COR-L47 (cell line): Measurements from ENCODE around the gene CYP27C1.

ENCODE experiments used
- DNase-seq: peaks from one replicate; lab custom pipeline; 2025; lab: John Stamatoyannopoulos, UW

Gene CYP27C1

DNA sequence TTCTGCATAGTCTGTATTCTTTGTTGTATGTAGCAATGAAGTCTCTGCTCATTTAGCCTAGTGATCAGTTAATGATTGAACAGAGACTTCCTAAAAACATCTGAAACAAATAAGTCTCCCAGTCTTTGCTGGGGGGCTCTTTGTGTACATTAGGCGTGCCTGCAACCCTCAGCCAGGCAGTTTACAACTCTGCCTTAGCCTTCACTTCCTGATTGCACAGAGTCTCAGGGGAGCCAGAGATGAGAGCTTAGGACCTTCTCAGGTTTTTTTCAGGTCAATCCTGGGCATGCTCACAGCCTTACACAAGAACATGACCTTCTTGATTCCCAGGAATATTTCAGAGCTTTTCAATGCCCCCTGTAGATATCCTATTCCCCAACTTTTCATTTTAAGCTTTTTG, 69.1 kb downstream of the CYP27C1 start:
- no peak for DNase-seq

DNA sequence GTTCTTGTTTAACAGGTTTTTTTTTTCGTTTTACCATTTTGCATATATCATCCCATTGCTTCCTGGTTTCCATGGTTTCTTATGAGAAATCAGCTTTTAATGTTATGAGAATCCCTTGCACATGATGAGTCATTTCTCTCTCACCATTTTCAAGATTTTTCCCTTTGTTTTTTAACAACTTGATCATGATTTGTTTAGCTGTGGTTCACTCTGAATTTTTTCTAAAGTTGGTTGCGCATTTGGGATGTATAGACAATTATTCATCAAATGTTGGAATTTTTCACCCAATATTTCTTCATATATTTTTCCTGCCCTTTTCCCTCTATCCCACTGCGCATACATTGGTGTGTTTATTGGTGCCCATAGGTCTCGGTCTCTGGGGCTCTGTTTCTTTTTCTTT, 70.7 kb downstream of the CYP27C1 start:
- no peak for DNase-seq

GRCh38 chr2:127146820-127147502, 73.1 kb downstream of the CYP27C1 start:
- DNase-seq = no peak

DNA sequence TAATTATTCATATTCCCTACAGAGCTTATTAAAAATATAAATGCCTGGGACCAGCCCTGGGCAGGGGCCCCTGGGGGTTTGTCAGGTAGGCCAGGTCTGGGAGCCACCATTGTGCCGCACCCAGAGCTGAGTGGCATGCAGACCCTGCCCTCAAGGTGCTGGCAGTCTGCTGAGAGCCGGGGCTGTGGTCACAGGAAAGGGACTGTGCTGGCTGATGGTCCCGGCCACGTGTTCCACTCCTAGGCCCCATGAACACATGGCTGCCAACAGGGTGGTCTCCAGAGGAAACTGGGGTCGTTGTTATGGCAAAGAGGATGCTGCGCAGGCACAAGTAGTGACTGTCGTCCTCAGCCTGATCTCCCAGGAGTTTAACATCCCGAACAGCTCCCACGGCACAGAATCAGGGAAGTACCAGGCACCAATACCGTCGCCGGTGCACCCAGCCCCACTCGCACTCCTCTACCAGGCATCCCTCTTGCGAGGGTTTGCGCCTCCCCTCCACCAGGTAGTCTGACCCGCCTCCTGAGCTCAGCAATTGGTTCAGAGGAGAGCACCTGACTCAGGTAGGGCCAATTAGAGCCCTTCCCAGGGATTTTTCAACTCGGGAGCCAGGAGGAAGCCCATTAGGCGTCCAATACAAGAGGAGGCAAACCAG, 73.9 kb downstream of the CYP27C1 start:
- no peak for DNase-seq

- DNase-seq = no peak
Measured at GRCh38 chr2:127145280-127145895, 74.7 kb downstream of the CYP27C1 start.

GRCh38 chr2:127143841-127144782, 76.0 kb downstream of the CYP27C1 start:
- DNase-seq = no peak

DNA sequence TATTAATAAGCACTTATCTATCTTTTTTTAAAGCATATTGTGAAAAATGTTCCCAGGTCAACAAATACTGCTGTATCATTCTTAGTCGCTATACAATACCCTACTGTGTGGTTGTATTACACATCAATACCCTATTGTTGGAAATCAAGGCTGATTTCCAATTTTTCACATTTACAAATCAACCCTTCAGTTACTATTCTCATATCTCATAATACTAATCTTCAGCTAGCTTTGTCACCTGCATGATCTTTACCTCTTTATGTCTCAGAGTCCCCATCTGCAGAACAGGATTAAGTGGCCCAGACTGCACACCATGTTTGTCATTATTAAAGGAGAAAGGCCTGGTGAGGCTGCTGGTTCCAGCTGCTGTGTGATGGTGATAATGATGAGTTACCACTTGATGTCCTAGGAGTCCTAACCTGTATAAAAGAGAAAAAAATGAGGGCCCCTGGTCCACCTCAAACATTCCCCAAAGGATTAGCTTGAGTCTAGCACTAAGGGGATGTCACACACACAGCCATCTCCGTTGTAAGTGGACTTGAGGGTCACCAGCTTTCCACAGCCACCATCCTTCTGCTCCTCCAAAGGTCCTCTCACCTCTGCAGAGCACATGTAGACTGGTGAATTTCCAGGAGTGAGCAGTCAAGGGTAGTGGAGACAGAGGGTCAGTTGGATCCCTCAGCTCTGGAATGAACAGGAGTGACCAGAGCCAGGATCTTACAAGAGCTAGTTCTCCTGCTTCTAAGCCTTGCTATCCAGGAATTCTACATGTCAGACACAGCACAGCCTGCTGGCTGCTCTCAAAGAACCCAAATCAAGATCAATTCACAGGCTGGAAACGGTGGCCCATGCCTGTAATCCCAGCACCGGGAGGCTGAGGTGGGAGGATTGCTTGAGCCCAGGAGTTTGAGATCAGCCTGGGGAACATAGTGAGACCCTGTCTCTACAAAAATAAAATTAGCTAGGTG, 77.2 kb downstream of the CYP27C1 start:
- no peak for DNase-seq

DNA sequence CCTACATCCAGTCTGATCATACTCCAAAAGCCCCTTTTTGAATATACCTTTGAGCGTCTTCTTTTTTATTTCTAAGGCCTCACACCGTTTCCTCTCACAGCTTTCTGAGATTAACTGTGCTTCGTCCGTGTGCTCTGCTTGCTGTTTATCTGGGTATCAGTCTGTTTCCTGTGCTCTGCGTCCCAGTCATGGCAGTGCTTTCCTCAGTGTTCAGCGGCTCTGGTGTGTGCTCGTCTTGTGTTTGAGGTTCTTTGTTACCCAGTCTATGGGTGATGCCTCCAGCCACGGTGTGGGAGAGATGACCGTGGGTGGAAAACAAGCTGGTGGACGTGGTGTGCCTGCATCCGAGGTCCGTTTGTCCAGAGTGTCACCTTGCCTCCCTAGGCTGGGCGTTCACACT, 79.6 kb downstream of the CYP27C1 start:
- DNase-seq = no peak

DNA sequence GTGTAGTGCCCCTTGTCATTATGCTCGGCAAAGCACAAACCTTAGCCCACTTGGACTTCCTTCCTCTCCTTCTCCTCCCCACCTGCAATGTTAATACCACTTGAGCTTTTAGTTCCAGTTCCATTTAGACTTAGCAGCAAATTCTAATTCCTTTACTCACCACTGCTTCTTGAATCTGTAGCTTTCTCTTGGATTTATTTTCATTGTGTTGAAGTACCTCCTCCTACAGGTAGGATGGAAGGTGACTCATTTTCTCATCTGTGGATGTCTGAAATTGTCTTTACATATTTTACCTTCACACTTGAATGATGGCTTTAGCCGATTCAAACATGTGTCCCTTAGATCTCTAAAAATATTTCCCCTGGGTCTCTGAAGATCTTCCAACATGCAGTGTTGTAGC, 80.3 kb downstream of the CYP27C1 start:
- DNase-seq = no peak

GRCh38 chr2:127138281-127138680, 81.8 kb downstream of the CYP27C1 start:
- no peak for DNase-seq

- DNase-seq = no peak
Measured at GRCh38 chr2:127137741-127138140, 82.4 kb downstream of the CYP27C1 start.

DNA sequence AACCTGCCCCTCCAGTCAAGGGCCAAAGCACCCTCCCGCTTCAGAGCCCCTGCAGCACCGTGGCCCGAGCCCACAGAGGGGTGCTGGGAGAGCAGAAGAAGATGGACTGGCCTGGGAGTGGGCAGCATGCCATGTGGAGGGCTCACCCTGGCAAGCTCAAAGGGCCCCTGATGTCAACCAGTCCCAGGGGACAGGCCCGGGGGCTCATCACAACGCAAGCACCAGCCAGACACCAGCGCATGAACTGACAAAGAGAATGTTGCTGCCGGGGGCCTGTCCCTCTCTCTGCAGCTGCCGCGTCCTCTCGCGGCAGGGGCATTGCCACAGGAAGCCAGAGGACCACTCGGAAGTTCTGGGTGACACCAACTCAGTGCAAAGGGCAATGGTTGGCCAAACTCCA, 82.9 kb downstream of the CYP27C1 start:
- DNase-seq = no peak

DNA sequence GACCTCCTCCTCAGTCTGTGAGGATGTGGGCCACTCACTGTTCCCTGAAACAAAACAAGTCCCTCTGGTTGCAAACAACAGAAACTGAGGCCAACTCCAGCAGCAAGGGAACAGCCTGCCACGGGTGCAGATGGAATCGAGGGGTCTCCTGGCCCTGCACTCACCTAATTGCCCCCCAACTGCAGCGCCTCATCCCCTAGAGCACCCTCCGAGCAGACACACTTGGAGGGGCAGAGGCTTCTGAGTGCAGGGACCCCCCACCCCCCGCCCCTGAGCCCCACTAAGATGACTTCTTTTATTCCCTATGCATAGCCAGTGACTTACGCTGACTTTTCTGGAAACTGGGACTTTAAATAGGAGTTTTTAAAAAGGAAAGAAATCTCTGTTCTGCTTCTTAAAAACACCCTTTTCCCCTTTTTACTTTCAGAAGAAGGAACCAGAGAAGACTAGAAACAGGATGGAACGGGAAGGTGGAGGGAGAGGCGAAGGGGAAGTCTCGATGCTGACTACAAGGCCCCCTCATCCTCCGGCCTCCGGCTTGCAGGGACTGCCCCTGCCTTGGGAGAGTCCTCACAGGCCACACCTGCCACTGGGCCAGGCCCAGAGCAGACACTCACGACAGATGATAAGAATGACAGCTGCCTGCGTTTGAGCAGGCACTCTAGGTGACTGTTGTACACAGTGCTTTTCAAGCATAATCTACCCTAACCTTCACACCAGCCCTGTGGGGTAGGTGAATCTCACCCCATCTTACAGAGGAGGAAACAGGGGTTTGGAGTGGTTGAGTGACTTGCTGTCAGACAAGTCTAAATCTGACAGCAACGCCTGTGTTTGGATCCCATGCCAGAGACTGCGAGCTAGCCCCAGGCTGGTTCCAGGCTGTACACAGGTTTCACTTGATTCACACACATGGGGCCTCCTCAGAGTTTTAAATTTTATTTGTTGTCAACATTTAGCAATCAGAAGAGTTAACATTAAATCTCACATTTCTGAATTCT, 85.0 kb downstream of the CYP27C1 start:
- DNase-seq = no peak

DNA sequence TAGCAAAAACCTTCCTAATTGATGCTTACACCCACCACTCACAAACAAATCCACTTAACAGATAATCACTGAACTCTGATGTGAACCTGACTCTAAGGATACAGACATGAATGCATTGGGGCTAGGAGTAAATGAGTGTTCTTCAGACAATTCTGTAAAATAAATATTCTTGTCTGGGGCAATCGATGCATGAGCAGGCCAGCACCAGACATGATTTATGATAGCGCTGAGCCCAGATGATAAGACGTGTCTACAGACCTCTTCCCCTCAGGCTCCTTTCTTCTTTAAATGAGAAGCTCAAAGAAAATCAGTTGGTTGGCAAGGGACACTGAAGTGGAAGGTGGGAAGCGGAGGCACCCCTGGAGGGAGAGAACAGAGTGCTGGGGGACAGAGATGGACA, 85.9 kb downstream of the CYP27C1 start:
- no peak for DNase-seq
